Osteoblast (primary cell): Measurements from ENCODE around the gene SRPK2. TPM values are rescaled to one million over a fixed set of nuclear protein-coding genes. Genes with fewer than 3 reads are reported as not detected.

Experiments used
- DNase-seq: peaks from one replicate; pipeline ENCODE4 v3.0.0; 2011; ENCODE audit warnings: low spot score, mixed read lengths; ENCODE audit not compliant: insufficient read length; ENCODE audit errors: missing footprints
- H2AFZ ChIP-seq: 2 replicates; pipeline ENCODE4 v1.6.0; 2011; ENCODE audit warnings: mild to moderate bottlenecking, low read length
- H3K27ac ChIP-seq: 2 replicates; pipeline ENCODE4 v1.5.1; 2011; ENCODE audit warnings: mild to moderate bottlenecking, low read depth, low read length, moderate library complexity
- H3K27me3 ChIP-seq: 2 replicates; pipeline ENCODE4 v1.6.0; 2012; ENCODE audit warnings: mild to moderate bottlenecking, control low read depth, inconsistent platforms, low read length, moderate library complexity; ENCODE audit not compliant: insufficient read depth
- H3K36me3 ChIP-seq: 2 replicates; pipeline ENCODE4 v1.5.1; 2011; ENCODE audit warnings: mild to moderate bottlenecking, low read length, control low read depth, moderate library complexity; ENCODE audit not compliant: insufficient read depth
- H3K4me1 ChIP-seq: 2 replicates; pipeline ENCODE4 v1.5.1; 2011; ENCODE audit warnings: mild to moderate bottlenecking, low read length, control low read depth, moderate library complexity; ENCODE audit not compliant: insufficient read depth
- H3K4me2 ChIP-seq: 2 replicates; pipeline ENCODE4 v1.6.0; 2011; ENCODE audit warnings: mild to moderate bottlenecking, low read length; ENCODE audit not compliant: insufficient read depth
- H3K4me3 ChIP-seq: fragments of 200-600 bp; sonication (generic); 3 replicates; pipeline ENCODE4 v1.5.1; 2012; ENCODE audit warnings: mild to moderate bottlenecking, low read length, inconsistent platforms; ENCODE audit not compliant: insufficient read depth
- H3K79me2 ChIP-seq: 2 replicates; pipeline ENCODE4 v1.6.0; 2012; ENCODE audit warnings: mild to moderate bottlenecking, low read length, control low read depth, inconsistent platforms; ENCODE audit not compliant: insufficient read depth
- H3K9me3 ChIP-seq: 2 replicates; pipeline ENCODE4 v1.5.1; 2011; ENCODE audit warnings: low read depth, low read length, control low read depth
- H4K20me1 ChIP-seq: 2 replicates; pipeline ENCODE4 v1.6.0; 2012; ENCODE audit warnings: mild to moderate bottlenecking, low read length, control low read depth; ENCODE audit not compliant: insufficient read depth
- total RNA-seq: library from RNA; depleted of rRNA; stranded (reverse); fragments of >200 nt; gene quantifications from 2 replicates; pipeline ENCODE4 v1.2.3, GENCODE V29; 2012
- TF ChIP-seq, protein P1 (sequence below): IDR thresholded peaks from 2 replicates; pipeline ENCODE4 v1.5.1; 2011; ENCODE audit warnings: mild to moderate bottlenecking, low read depth, low read length, moderate library complexity; ENCODE audit errors: extremely low read depth

The SRPK2 gene
- total RNA-seq, 1 donor = 82.2 TPM

DNA sequence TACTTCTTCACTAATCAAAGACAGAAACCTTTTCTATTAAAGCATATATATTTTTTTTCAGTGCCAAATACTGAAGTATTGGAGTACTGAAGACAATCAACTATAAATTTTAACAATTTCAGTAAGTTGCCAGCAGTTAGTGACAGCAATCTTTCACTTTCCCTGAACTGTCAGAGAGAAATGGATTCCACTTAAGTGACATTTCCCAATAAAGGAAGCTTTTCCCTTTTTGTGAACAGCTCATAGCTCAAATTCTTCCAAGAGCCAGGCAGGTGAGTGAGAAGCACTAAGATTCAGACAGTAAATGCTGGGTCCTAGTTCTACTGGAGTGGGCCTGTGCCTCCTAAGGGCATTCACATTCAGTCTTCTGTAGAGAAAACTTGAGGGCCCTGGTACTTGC lies 142.0 kb downstream of the SRPK2 start:
- peaks cover 3% of the 10 kb centered on the region for H3K4me1 ChIP-seq
- H3K9me3 ChIP-seq = no peaks in the 10 kb centered on the region
- peaks cover 24% of the 10 kb centered on the region for H4K20me1 ChIP-seq
- H3K4me2 ChIP-seq = no peak overlapping the region
- H3K79me2 ChIP-seq = peaks cover 86% of the 10 kb centered on the region
- no peak overlapping the region for H3K27ac ChIP-seq
- TF ChIP-seq, protein P1, sequence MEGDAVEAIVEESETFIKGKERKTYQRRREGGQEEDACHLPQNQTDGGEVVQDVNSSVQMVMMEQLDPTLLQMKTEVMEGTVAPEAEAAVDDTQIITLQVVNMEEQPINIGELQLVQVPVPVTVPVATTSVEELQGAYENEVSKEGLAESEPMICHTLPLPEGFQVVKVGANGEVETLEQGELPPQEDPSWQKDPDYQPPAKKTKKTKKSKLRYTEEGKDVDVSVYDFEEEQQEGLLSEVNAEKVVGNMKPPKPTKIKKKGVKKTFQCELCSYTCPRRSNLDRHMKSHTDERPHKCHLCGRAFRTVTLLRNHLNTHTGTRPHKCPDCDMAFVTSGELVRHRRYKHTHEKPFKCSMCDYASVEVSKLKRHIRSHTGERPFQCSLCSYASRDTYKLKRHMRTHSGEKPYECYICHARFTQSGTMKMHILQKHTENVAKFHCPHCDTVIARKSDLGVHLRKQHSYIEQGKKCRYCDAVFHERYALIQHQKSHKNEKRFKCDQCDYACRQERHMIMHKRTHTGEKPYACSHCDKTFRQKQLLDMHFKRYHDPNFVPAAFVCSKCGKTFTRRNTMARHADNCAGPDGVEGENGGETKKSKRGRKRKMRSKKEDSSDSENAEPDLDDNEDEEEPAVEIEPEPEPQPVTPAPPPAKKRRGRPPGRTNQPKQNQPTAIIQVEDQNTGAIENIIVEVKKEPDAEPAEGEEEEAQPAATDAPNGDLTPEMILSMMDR = no peak
- no peak overlapping the region for H3K4me3 ChIP-seq
- H3K27me3 ChIP-seq = no peaks in the 10 kb centered on the region
- no peak overlapping the region for H2AFZ ChIP-seq
- no peak for DNase-seq
- H3K36me3 ChIP-seq = no peaks in the 10 kb centered on the region

DNA sequence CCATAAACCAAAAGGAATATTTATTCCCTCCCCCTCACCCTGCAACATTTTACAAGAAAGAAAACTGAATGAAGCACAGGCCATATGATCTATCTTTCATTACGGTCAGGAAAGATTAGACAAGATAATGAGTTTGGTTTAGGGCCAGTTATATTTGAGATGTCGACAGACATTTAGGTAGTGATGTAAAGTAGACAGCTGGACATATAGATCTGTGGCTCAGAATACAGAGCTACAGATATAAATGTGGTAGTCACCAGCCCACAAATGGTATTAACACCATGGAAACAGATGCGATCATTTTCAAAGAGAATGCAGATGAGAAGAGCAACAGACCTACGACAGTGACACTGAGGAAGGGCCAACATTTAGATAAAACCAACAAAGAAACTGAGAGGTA lies 142.5 kb downstream of the SRPK2 start:
- Histone ChIP-seq H4K20me1 (peaks cover 28% of the 10 kb centered on the region), H3K79me2 (peaks cover 86% of the 10 kb centered on the region)

DNA sequence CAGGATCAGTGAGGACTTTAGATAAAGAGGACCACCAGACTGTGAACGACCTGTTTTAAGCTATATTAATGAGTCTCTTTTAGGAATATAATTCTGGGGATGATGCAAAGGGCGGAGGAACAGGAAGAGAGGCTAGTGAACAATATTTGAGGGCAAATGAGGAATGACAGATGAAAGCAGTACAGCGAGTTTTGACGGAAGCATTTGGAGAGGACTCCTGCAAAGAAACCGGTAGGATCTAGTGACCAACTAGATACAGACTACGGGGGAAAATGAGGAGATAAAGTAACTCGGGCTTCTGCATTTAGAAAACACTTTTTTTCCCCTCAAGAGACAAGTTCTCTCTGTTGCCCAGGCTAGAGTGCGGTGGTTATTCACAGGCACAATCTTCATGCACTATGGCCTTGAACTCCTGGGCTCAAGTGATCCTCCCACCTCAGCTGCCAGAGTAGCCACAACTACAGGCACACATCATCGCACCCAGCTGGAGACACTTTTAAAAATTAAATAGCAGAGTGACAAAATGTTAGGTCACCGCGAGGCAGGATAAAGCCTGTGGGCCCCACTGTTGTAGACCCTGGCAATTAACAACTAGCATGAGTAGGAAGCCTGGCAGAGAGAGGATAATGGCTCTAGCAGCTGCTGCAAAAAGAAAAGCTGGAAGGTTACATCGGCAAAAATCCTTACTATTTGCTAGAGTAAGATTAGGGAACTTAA lies 143.2 kb downstream of the SRPK2 start:
- DNase-seq = no peak
- no peak overlapping the region for H2AFZ ChIP-seq
- peaks cover 27% of the 10 kb centered on the region for H4K20me1 ChIP-seq
- H3K4me3 ChIP-seq = no peak overlapping the region
- H3K36me3 ChIP-seq = no peaks in the 10 kb centered on the region
- H3K4me2 ChIP-seq = no peak overlapping the region
- no peaks in the 10 kb centered on the region for H3K9me3 ChIP-seq
- peaks cover 86% of the 10 kb centered on the region for H3K79me2 ChIP-seq
- TF ChIP-seq, protein P1 = no peak
- peaks cover 3% of the 10 kb centered on the region for H3K4me1 ChIP-seq
- no peaks in the 10 kb centered on the region for H3K27me3 ChIP-seq
- no peak overlapping the region for H3K27ac ChIP-seq

More for the DNA sequence above, 142.5 kb downstream of the SRPK2 start:
- no peak overlapping the region for H3K4me2 ChIP-seq
- no peak overlapping the region for H3K4me3 ChIP-seq
- TF ChIP-seq, protein P1 = no peak
- H3K9me3 ChIP-seq = no peaks in the 10 kb centered on the region
- no peaks in the 10 kb centered on the region for H3K27me3 ChIP-seq
- H2AFZ ChIP-seq = no peak overlapping the region
- peaks cover 3% of the 10 kb centered on the region for H3K4me1 ChIP-seq
- DNase-seq = no peak
- H3K36me3 ChIP-seq = no peaks in the 10 kb centered on the region
- H3K27ac ChIP-seq = no peak overlapping the region

DNA sequence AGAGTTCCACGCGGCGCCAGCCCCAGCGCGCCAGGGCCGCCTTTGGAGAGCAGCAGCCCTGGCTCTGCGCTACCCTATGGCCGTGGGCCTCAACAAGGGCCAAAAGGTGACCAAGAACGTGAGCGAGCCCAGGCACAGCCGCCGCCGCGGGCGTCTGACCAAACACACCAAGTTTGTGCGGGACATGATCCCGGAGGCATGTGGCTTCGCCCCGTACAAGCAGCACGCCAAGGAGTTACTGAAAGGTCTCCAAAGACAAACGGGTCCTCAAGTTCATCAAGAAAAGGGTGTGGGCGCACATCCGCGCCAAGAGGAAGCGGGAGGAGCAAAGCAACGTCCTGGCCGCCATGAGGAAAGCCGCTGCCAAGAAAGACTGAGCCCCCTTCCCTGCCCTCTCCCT lies 144.1 kb downstream of the SRPK2 start:
- Histone ChIP-seq H3K9me3 (no peaks in the 10 kb centered on the region), H3K4me1 (peaks cover 3% of the 10 kb centered on the region), H3K4me2 (no peak overlapping the region), H3K4me3 (no peak overlapping the region), H3K27me3 (no peaks in the 10 kb centered on the region), H3K36me3 (no peaks in the 10 kb centered on the region), H3K79me2 (peaks cover 86% of the 10 kb centered on the region), H2AFZ (no peak overlapping the region), H3K27ac (no peak overlapping the region), H4K20me1 (peaks cover 32% of the 10 kb centered on the region)
- no peak for DNase-seq
- TF ChIP-seq, protein P1 = no peak
